ENCODE results near the gene IGFBP4. TPM values are rescaled to one million over a fixed set of nuclear protein-coding genes. Genes with fewer than 3 reads are reported as not detected.

Gene IGFBP4
- total and polyA plus RNA-seq, 9 donors: 105 to 325 (median 273) TPM

GRCh38 chr17:40430272-40431230, 12.7 kb upstream of the IGFBP4 start:
- H3K27me3 ChIP-seq (ENCODE audit: control insufficient read depth, insufficient read depth, low read length): no peaks in the 10 kb centered on the region
- no peaks in the 10 kb centered on the region for H3K36me3 ChIP-seq (ENCODE audit: control insufficient read depth, insufficient read depth, low read length)
- 89% methylated on average over 5 of the region's 10 CpGs for WGBS (ENCODE audit: insufficient coverage)
- no peak overlapping the region for H3K4me3 ChIP-seq (ENCODE audit: low read length)
- H3K27ac ChIP-seq (ENCODE audit: low read length): no peak overlapping the region
- no peaks in the 10 kb centered on the region for H3K9me3 ChIP-seq (replicated peaks; ENCODE audit: control insufficient read depth, low read depth, low read length)
- no peak for DNase-seq
- peaks cover 12% of the 10 kb centered on the region for H3K4me1 ChIP-seq (ENCODE audit: control insufficient read depth, insufficient read depth, low read length)

GRCh38 chr17:40431231-40431602, 12.0 kb upstream of the IGFBP4 start:
- H3K4me1 ChIP-seq (ENCODE audit: control insufficient read depth, insufficient read depth, low read length): peaks cover 12% of the 10 kb centered on the region
- 62% methylated on average over 2 of the region's 3 CpGs for WGBS (ENCODE audit: insufficient coverage)
- H3K4me3 ChIP-seq (ENCODE audit: low read length): no peak overlapping the region
- H3K9me3 ChIP-seq (replicated peaks; ENCODE audit: control insufficient read depth, low read depth, low read length): no peaks in the 10 kb centered on the region
- H3K27ac ChIP-seq (ENCODE audit: low read length): no peak overlapping the region
- DNase-seq: no peak
- H3K36me3 ChIP-seq (ENCODE audit: control insufficient read depth, insufficient read depth, low read length): no peaks in the 10 kb centered on the region
- H3K27me3 ChIP-seq (ENCODE audit: control insufficient read depth, insufficient read depth, low read length): no peaks in the 10 kb centered on the region

GRCh38 chr17:40432864-40433528, 10.3 kb upstream of the IGFBP4 start:
- peaks cover 24% of the 10 kb centered on the region for H3K4me1 ChIP-seq (ENCODE audit: control insufficient read depth, insufficient read depth, low read length)
- H3K36me3 ChIP-seq (ENCODE audit: control insufficient read depth, insufficient read depth, low read length): no peaks in the 10 kb centered on the region
- H3K27ac ChIP-seq (ENCODE audit: low read length): peak overlapping the region; percentile 69
- H3K4me3 ChIP-seq (ENCODE audit: low read length): no peak overlapping the region
- peak; percentile 92 for DNase-seq
- no peaks in the 10 kb centered on the region for H3K27me3 ChIP-seq (ENCODE audit: control insufficient read depth, insufficient read depth, low read length)
- 13% methylated on average over 2 of the region's 2 CpGs for WGBS (ENCODE audit: insufficient coverage)
- H3K9me3 ChIP-seq (replicated peaks; ENCODE audit: control insufficient read depth, low read depth, low read length): no peaks in the 10 kb centered on the region

- no peak for DNase-seq
- H3K36me3 ChIP-seq (ENCODE audit: control insufficient read depth, insufficient read depth, low read length): no peaks in the 10 kb centered on the region
- 42% methylated on average over 5 of the region's 6 CpGs for whole genome bisulfite sequencing (ENCODE audit: insufficient coverage)
- H3K9me3 ChIP-seq (replicated peaks; ENCODE audit: control insufficient read depth, low read depth, low read length): no peaks in the 10 kb centered on the region
- no peaks in the 10 kb centered on the region for H3K27me3 ChIP-seq (ENCODE audit: control insufficient read depth, insufficient read depth, low read length)
- H3K27ac ChIP-seq (ENCODE audit: low read length): peak overlapping the region; percentile 69
- H3K4me3 ChIP-seq (ENCODE audit: low read length): no peak overlapping the region
- peaks cover 24% of the 10 kb centered on the region for H3K4me1 ChIP-seq (ENCODE audit: control insufficient read depth, insufficient read depth, low read length)
Observed at GRCh38 chr17:40433551-40434415, 9.5 kb upstream of the IGFBP4 start.

- no peak overlapping the region for H3K4me3 ChIP-seq (ENCODE audit: low read length)
- no peak for DNase-seq
- 30% methylated on average over 3 of the region's 5 CpGs for WGBS (ENCODE audit: insufficient coverage)
- H3K4me1 ChIP-seq (ENCODE audit: control insufficient read depth, insufficient read depth, low read length): peaks cover 28% of the 10 kb centered on the region
- no peak overlapping the region for H3K27ac ChIP-seq (ENCODE audit: low read length)
- H3K27me3 ChIP-seq (ENCODE audit: control insufficient read depth, insufficient read depth, low read length): no peaks in the 10 kb centered on the region
- H3K9me3 ChIP-seq (replicated peaks; ENCODE audit: control insufficient read depth, low read depth, low read length): no peaks in the 10 kb centered on the region
- no peaks in the 10 kb centered on the region for H3K36me3 ChIP-seq (ENCODE audit: control insufficient read depth, insufficient read depth, low read length)
Observed at GRCh38 chr17:40436636-40437035, 6.6 kb upstream of the IGFBP4 start.

- H3K4me1 ChIP-seq (ENCODE audit: control insufficient read depth, insufficient read depth, low read length): peaks cover 29% of the 10 kb centered on the region
- no peak for DNase-seq
- no peaks in the 10 kb centered on the region for H3K9me3 ChIP-seq (replicated peaks; ENCODE audit: control insufficient read depth, low read depth, low read length)
- H3K36me3 ChIP-seq (ENCODE audit: control insufficient read depth, insufficient read depth, low read length): no peaks in the 10 kb centered on the region
- H3K27ac ChIP-seq (ENCODE audit: low read length): no peak overlapping the region
- 40% methylated on average over 2 of the region's 5 CpGs for WGBS (ENCODE audit: insufficient coverage)
- H3K27me3 ChIP-seq (ENCODE audit: control insufficient read depth, insufficient read depth, low read length): no peaks in the 10 kb centered on the region
- H3K4me3 ChIP-seq (ENCODE audit: low read length): no peak overlapping the region
Observed at GRCh38 chr17:40437095-40437732, 6.0 kb upstream of the IGFBP4 start.

- 100% methylated on average over 2 of the region's 4 CpGs for WGBS (ENCODE audit: insufficient coverage)
- Histone ChIP-seq H3K27me3 (ENCODE audit: control insufficient read depth, insufficient read depth, low read length) (peaks cover 12% of the 10 kb centered on the region), H3K4me1 (ENCODE audit: control insufficient read depth, insufficient read depth, low read length) (peaks cover 33% of the 10 kb centered on the region)
Observed at GRCh38 chr17:40440166-40440565, 3.1 kb upstream of the IGFBP4 start.

GRCh38 chr17:40442392-40443195, 656 bp upstream of the IGFBP4 start:
- Histone ChIP-seq H3K36me3 (ENCODE audit: control insufficient read depth, insufficient read depth, low read length) (peaks cover 7% of the 10 kb centered on the region), H3K27me3 (ENCODE audit: control insufficient read depth, insufficient read depth, low read length) (peaks cover 16% of the 10 kb centered on the region), H3K4me3 (ENCODE audit: low read length) (peak overlapping the region; percentile 78), H3K27ac (ENCODE audit: low read length) (peak overlapping the region; percentile 91), H3K4me1 (ENCODE audit: control insufficient read depth, insufficient read depth, low read length) (peaks cover 44% of the 10 kb centered on the region), H3K9me3 (replicated peaks; ENCODE audit: control insufficient read depth, low read depth, low read length) (no peaks in the 10 kb centered on the region)
- DNase-seq: peak; percentile 59
- 8% methylated on average over 25 of the region's 29 CpGs for WGBS (ENCODE audit: insufficient coverage)

More at GRCh38 chr17:40440166-40440565, 3.1 kb upstream of the IGFBP4 start:
- no peak overlapping the region for H3K4me3 ChIP-seq (ENCODE audit: low read length)
- H3K9me3 ChIP-seq (replicated peaks; ENCODE audit: control insufficient read depth, low read depth, low read length): no peaks in the 10 kb centered on the region
- no peak for DNase-seq
- H3K36me3 ChIP-seq (ENCODE audit: control insufficient read depth, insufficient read depth, low read length): no peaks in the 10 kb centered on the region
- H3K27ac ChIP-seq (ENCODE audit: low read length): no peak overlapping the region

Data from muscle of leg (tissue), 11 donors.